ENCODE measurements around the gene PCID2. TPM values are rescaled to one million over a fixed set of nuclear protein-coding genes. Genes with fewer than 3 reads are reported as not detected.
A peak's percentile ranks its signal among the peaks of the same experiment; 100 is the strongest.

Gene PCID2
- total and polyA plus RNA-seq, 8 donors: 17.3 to 33.9 (median 21.0) TPM

GRCh38 chr13:113135281-113135760, 73.1 kb downstream of the PCID2 start:
- TF ChIP-seq CTCF (IDR thresholded peaks at IDR 0.05): no peak
- Histone ChIP-seq H3K27ac (no peak overlapping the region), H3K36me3 (no peaks in the 10 kb centered on the region), H3K4me3 (no peak overlapping the region), H3K27me3 (no peaks in the 10 kb centered on the region), H3K9me3 (no peaks in the 10 kb centered on the region), H3K4me1 (no peaks in the 10 kb centered on the region)
- ATAC-seq (no peak), DNase-seq (no peak), FAIRE-seq (no peak)
- intact Hi-C loops (cut with DNase I): no loop called here
- 64 to 75% methylated on average over 2 of the region's 2 CpGs for WGBS, 2 donors

DNA sequence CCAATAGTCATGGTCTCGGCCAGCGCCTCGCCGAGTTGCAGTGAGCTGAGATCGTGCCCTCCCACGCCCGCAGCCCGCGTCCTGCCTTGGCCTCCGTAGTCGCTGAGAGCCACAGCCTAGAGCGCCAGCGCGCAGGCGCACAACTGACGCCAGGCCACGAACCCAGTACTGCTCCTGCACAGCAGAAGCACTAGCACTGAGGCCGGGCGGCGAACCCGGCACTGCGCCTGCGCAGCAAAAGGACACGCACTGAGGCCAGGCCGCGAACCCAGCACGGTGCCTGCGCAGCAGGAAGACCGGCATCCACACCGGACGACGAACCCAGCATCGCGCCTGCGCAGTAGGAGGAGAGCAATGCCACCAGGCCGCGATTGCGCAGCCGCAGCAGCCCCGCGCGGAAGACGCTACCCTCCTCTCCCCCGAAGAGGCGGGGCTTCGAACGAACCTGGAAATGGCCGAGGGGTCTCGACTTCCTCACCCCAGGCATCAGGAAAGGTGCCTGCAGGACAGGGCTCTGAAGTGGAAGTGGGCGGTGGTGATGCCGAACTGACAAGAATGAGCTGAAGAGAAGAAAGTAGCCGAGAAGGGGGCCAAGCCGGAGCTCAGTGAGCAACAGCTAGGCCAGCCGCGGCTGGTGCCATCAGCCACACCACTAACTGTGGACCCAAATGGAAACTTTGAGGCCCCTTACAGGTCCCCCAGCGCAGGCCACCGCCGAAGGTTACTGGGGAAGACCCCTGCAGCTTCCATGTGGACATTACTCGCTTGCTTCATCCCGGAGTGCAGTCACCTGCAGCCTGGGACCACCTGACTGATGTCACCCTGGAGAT, 78.3 kb downstream of the PCID2 start:
- 43 to 46% methylated on average over 60 of the region's 60 CpGs for WGBS, 2 donors
- no peak for FAIRE-seq
- peaks cover 0 to 5% (median 0%) of the 10 kb centered on the region in 4 donors for H3K27me3 ChIP-seq
- peak overlapping the region in 3 of 4 donors; percentile 4 to 32 (median 21) for H3K4me3 ChIP-seq
- no peaks in the 10 kb centered on the region for H3K36me3 ChIP-seq
- intact Hi-C loops (cut with DNase I): no loop called here
- no peaks in the 10 kb centered on the region for H3K9me3 ChIP-seq
- no peak for TF ChIP-seq CTCF (IDR thresholded peaks at IDR 0.05)
- peak in 1 of 6 donors; percentile 64 for DNase-seq
- peak in 3 of 4 donors; percentile 34 to 72 (median 40) for ATAC-seq
- H3K27ac ChIP-seq: no peak overlapping the region
- H3K4me1 ChIP-seq: no peaks in the 10 kb centered on the region

DNA sequence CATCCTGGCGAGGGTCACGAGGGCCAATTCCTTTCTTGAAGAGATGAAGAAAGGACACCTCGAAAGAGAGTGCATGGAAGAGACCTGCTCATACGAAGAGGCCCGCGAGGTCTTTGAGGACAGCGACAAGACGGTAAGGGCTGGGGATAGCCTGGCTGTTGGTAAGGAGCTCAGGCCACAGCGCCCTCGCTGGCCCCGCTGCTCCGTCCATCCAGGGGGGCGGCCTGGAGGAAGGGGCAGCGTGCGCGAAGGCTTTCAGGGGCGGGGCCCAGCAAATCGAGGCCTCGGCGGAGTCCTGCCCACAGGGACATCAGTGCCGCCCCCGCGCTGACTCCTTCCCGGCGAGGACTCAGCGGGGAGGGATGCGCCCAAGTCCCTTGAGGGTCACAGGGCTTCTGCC, 79.0 kb downstream of the PCID2 start:
- Histone ChIP-seq H3K4me1 (no peaks in the 10 kb centered on the region), H3K9me3 (no peaks in the 10 kb centered on the region), H3K4me3 (peak overlapping the region in 2 of 4 donors; percentile 21 to 32), H3K36me3 (no peaks in the 10 kb centered on the region), H3K27me3 (peaks cover 0 to 5% (median 0%) of the 10 kb centered on the region in 4 donors), H3K27ac (no peak overlapping the region)
- intact Hi-C loops (cut with DNase I): no loop called here
- 81 to 82% methylated on average over 27 of the region's 27 CpGs for WGBS, 2 donors
- TF ChIP-seq CTCF (IDR thresholded peaks at IDR 0.05): no peak
- DNase-seq (peak in 1 of 6 donors; percentile 53), FAIRE-seq (no peak), ATAC-seq (no peak)

Other genes with a start within 250 kb of the PCID2 start
- gene MCF2L, start 239.5 kb downstream of the PCID2 start, total RNA-seq: 10 to 100 TPM; 16.0 to 41.6 (median 20.8) TPM
- 10 to 100 TPM; 58.2 to 83.6 TPM for gene MCF2L, start 239.5 kb downstream of the PCID2 start, polyA plus RNA-seq
- under 1 TPM in 4 of 6 donors, not detected in 2; 0.13 to 0.37 (median 0.21) TPM for gene F7, start 102.9 kb downstream of the PCID2 start, total RNA-seq
- gene F7, start 102.9 kb downstream of the PCID2 start, polyA plus RNA-seq: under 1 TPM; 0.19 to 0.96 TPM
- 1 to 10 TPM; 1.1 to 6.7 (median 3.0) TPM for gene F10, start 85.9 kb downstream of the PCID2 start, total RNA-seq
- 10 to 100 TPM; 13.7 to 59.4 TPM for gene F10, start 85.9 kb downstream of the PCID2 start, polyA plus RNA-seq
- not detected for gene PROZ, start 50.0 kb downstream of the PCID2 start, total RNA-seq
- under 1 TPM in 1 of 2 donors, not detected in 1; 0.05 TPM for gene PROZ, start 50.0 kb downstream of the PCID2 start, polyA plus RNA-seq
- 10 to 100 TPM; 28.3 to 33.4 (median 29.7) TPM for gene CUL4A, start 944 bp upstream of the PCID2 start, total RNA-seq
- 10 to 100 TPM; 18.1 to 29.0 TPM for gene CUL4A, start 944 bp upstream of the PCID2 start, polyA plus RNA-seq
- 100 to 1,000 TPM in 2 of 6 donors, 10 to 100 TPM in 4; 69.3 to 136 (median 96.0) TPM for gene LAMP1, start 88.6 kb upstream of the PCID2 start, total RNA-seq
- 10 to 100 TPM; 35.1 to 69.2 TPM for gene LAMP1, start 88.6 kb upstream of the PCID2 start, polyA plus RNA-seq
- 1 to 10 TPM; 4.8 to 8.1 (median 6.0) TPM for gene GRTP1, start 155.5 kb upstream of the PCID2 start, total RNA-seq
- 1 to 10 TPM; 7.3 to 9.5 TPM for gene GRTP1, start 155.5 kb upstream of the PCID2 start, polyA plus RNA-seq
- 1 to 10 TPM; 2.2 to 6.0 (median 3.7) TPM for gene ADPRHL1, start 244.8 kb upstream of the PCID2 start, total RNA-seq
- 1 to 10 TPM; 1.2 to 2.3 TPM for gene ADPRHL1, start 244.8 kb upstream of the PCID2 start, polyA plus RNA-seq

Measured in pancreas (tissue), 10 donors.